SK-N-MC (cell line): ENCODE results near the gene FHIP1A.

Experiments used
- DNase-seq: peaks from one replicate; pipeline ENCODE4 v3.0.0-alpha.2; 2011; ENCODE audit warnings: low read depth, low spot score
- H3K27ac ChIP-seq: fragments of 200-600 bp; sonication (generic); 2 replicates; pipeline ENCODE4 v1.5.1; 2016; ENCODE audit warnings: mixed run types
- H3K36me3 ChIP-seq: fragments of 200-600 bp; sonication (generic); 2 replicates; pipeline ENCODE4 v1.6.1; 2017; ENCODE audit warnings: antibody characterized with exemption, low read length, mixed read lengths; ENCODE audit not compliant: insufficient read depth
- H3K4me3 ChIP-seq: fragments of 200-600 bp; sonication (generic); 2 replicates; pipeline ENCODE4 v1.5.1; 2016
- H3K9ac ChIP-seq: fragments of 200-600 bp; sonication (generic); 2 replicates; pipeline ENCODE4 v1.8.0; 2017; ENCODE audit warnings: mixed run types, mixed read lengths; ENCODE audit not compliant: insufficient read length
- H3K9me3 ChIP-seq: fragments of 200-600 bp; sonication (generic); 2 replicates; pipeline ENCODE4 v1.6.1; 2017; ENCODE audit warnings: low read depth, mild to moderate bottlenecking, antibody characterized with exemption, low read length, moderate library complexity, mixed read lengths
- EZH2 ChIP-seq: fragments of 200-600 bp; sonication (generic); IDR thresholded peaks from one replicate; pipeline ENCODE4 v1.6.1; 2017; ENCODE audit warnings: antibody characterized with exemption
- FOXP2 ChIP-seq: optimal IDR thresholded peaks from 2 replicates; pipeline ENCODE3; 2011; ENCODE audit warnings: mild to moderate bottlenecking, moderate library complexity; ENCODE audit not compliant: insufficient read depth; ENCODE audit errors: extremely low read length, control extremely low read depth
- POLR2AphosphoS5 ChIP-seq: IDR thresholded peaks from 2 replicates; pipeline ENCODE4 v1.6.1; 2012; ENCODE audit warnings: mild to moderate bottlenecking, low read depth, low read length, borderline replicate concordance

The FHIP1A gene

GRCh38 chr4:151427266-151427665, 18.3 kb downstream of the FHIP1A start:
- no peak for TF ChIP-seq POLR2AphosphoS5
- no peak for TF ChIP-seq EZH2
- no peak for TF ChIP-seq FOXP2
- no peak overlapping the region for H3K9ac ChIP-seq
- no peak for DNase-seq
- H3K27ac ChIP-seq, result no peak overlapping the region
- H3K9me3 ChIP-seq, result no peaks in the 10 kb centered on the region
- no peak overlapping the region for H3K4me3 ChIP-seq
- H3K36me3 ChIP-seq, result no peaks in the 10 kb centered on the region

GRCh38 chr4:151428346-151428745, 19.4 kb downstream of the FHIP1A start:
- no peak overlapping the region for H3K27ac ChIP-seq
- DNase-seq, result no peak
- H3K36me3 ChIP-seq, result no peaks in the 10 kb centered on the region
- H3K9me3 ChIP-seq, result no peaks in the 10 kb centered on the region
- H3K9ac ChIP-seq, result no peak overlapping the region
- no peak overlapping the region for H3K4me3 ChIP-seq
- TF ChIP-seq POLR2AphosphoS5, result no peak
- TF ChIP-seq EZH2, result no peak
- TF ChIP-seq FOXP2, result no peak

GRCh38 chr4:151429957-151430570, 21.1 kb downstream of the FHIP1A start:
- no peak overlapping the region for H3K27ac ChIP-seq
- no peak overlapping the region for H3K4me3 ChIP-seq
- no peaks in the 10 kb centered on the region for H3K9me3 ChIP-seq
- no peaks in the 10 kb centered on the region for H3K36me3 ChIP-seq
- TF ChIP-seq FOXP2 (no peak), POLR2AphosphoS5 (no peak), EZH2 (no peak)
- H3K9ac ChIP-seq, result no peak overlapping the region
- DNase-seq, result no peak

- Histone ChIP-seq H3K4me3 (no peak overlapping the region), H3K36me3 (no peaks in the 10 kb centered on the region), H3K27ac (no peak overlapping the region), H3K9ac (no peak overlapping the region), H3K9me3 (no peaks in the 10 kb centered on the region)
- TF ChIP-seq EZH2 (no peak), POLR2AphosphoS5 (no peak), FOXP2 (no peak)
- DNase-seq, result no peak
These were observed 21.9 kb downstream of the FHIP1A start for GRCh38 chr4:151430740-151431457.

- no peak for TF ChIP-seq POLR2AphosphoS5
- no peak for TF ChIP-seq FOXP2
- no peak for TF ChIP-seq EZH2
- H3K36me3 ChIP-seq, result no peaks in the 10 kb centered on the region
- no peak overlapping the region for H3K4me3 ChIP-seq
- H3K9ac ChIP-seq, result no peak overlapping the region
- no peak overlapping the region for H3K27ac ChIP-seq
- no peak for DNase-seq
- no peaks in the 10 kb centered on the region for H3K9me3 ChIP-seq
These were observed 22.8 kb downstream of the FHIP1A start for GRCh38 chr4:151431728-151432127.

- Histone ChIP-seq H3K27ac (no peak overlapping the region), H3K9ac (no peak overlapping the region), H3K9me3 (no peaks in the 10 kb centered on the region), H3K36me3 (no peaks in the 10 kb centered on the region), H3K4me3 (no peak overlapping the region)
- TF ChIP-seq EZH2 (no peak), POLR2AphosphoS5 (no peak), FOXP2 (no peak)
- no peak for DNase-seq
These were observed 23.7 kb downstream of the FHIP1A start for GRCh38 chr4:151432654-151433053.

GRCh38 chr4:151434183-151434860, 25.3 kb downstream of the FHIP1A start:
- no peak overlapping the region for H3K4me3 ChIP-seq
- H3K27ac ChIP-seq, result no peak overlapping the region
- DNase-seq, result no peak
- no peaks in the 10 kb centered on the region for H3K9me3 ChIP-seq
- H3K9ac ChIP-seq, result no peak overlapping the region
- TF ChIP-seq EZH2 (no peak), FOXP2 (no peak), POLR2AphosphoS5 (no peak)
- H3K36me3 ChIP-seq, result no peaks in the 10 kb centered on the region

- H3K27ac ChIP-seq, result no peak overlapping the region
These were observed 27.1 kb downstream of the FHIP1A start for GRCh38 chr4:151436093-151436518.

More at GRCh38 chr4:151436093-151436518, 27.1 kb downstream of the FHIP1A start:
- H3K9ac ChIP-seq, result no peak overlapping the region
- no peak for DNase-seq
- no peaks in the 10 kb centered on the region for H3K9me3 ChIP-seq
- H3K4me3 ChIP-seq, result no peak overlapping the region
- no peaks in the 10 kb centered on the region for H3K36me3 ChIP-seq
- TF ChIP-seq FOXP2 (no peak), POLR2AphosphoS5 (no peak), EZH2 (no peak)
